ENCODE data around the gene KDM7A. TPM values are rescaled to one million over a fixed set of nuclear protein-coding genes. Genes with fewer than 3 reads are reported as not detected.

Gene KDM7A
- total RNA-seq, 1 donor from 2014 or later: 7.6 TPM

- TF ChIP-seq CTCF (IDR thresholded peaks at IDR 0.05): no peak
- Mint-ChIP-seq H3K4me3 (ENCODE audit: unreplicated experiment) (no peak overlapping the region), H3K36me3 (ENCODE audit: low read depth) (peaks cover 2% of the 10 kb centered on the region), H3K27me3 (ENCODE audit: low read depth) (no peaks in the 10 kb centered on the region), H3K4me1 (ENCODE audit: low read depth) (peaks cover 34% of the 10 kb centered on the region), H3K27ac (ENCODE audit: unreplicated experiment) (no peak overlapping the region), H3K9me3 (ENCODE audit: low read depth) (no peaks in the 10 kb centered on the region)
- no peak for DNase-seq (ENCODE audit: low spot score)
Measured at GRCh38 chr7:140056431-140057142, 120.2 kb downstream of the KDM7A start.

- H3K4me3 Mint-ChIP-seq (ENCODE audit: unreplicated experiment): no peak overlapping the region
- H3K9me3 Mint-ChIP-seq (ENCODE audit: low read depth): no peaks in the 10 kb centered on the region
- H3K27ac Mint-ChIP-seq (ENCODE audit: unreplicated experiment): no peak overlapping the region
- H3K36me3 Mint-ChIP-seq (ENCODE audit: low read depth): peaks cover 2% of the 10 kb centered on the region
- no peak for TF ChIP-seq CTCF (IDR thresholded peaks at IDR 0.05)
- peaks cover 27% of the 10 kb centered on the region for H3K4me1 Mint-ChIP-seq (ENCODE audit: low read depth)
- no peaks in the 10 kb centered on the region for H3K27me3 Mint-ChIP-seq (ENCODE audit: low read depth)
- no peak for DNase-seq (ENCODE audit: low spot score)
Measured at GRCh38 chr7:140055833-140056232, 121.0 kb downstream of the KDM7A start.

- no peak overlapping the region for H3K4me3 Mint-ChIP-seq (ENCODE audit: unreplicated experiment)
- H3K27me3 Mint-ChIP-seq (ENCODE audit: low read depth): no peaks in the 10 kb centered on the region
- TF ChIP-seq CTCF (IDR thresholded peaks at IDR 0.05): no peak
- H3K27ac Mint-ChIP-seq (ENCODE audit: unreplicated experiment): no peak overlapping the region
- no peak for DNase-seq (ENCODE audit: low spot score)
- peaks cover 2% of the 10 kb centered on the region for H3K36me3 Mint-ChIP-seq (ENCODE audit: low read depth)
- peaks cover 24% of the 10 kb centered on the region for H3K4me1 Mint-ChIP-seq (ENCODE audit: low read depth)
- no peaks in the 10 kb centered on the region for H3K9me3 Mint-ChIP-seq (ENCODE audit: low read depth)
Measured at GRCh38 chr7:140054751-140055150, 122.0 kb downstream of the KDM7A start.

GRCh38 chr7:140053812-140054539, 122.8 kb downstream of the KDM7A start:
- Mint-ChIP-seq H3K4me3 (ENCODE audit: unreplicated experiment) (no peak overlapping the region), H3K36me3 (ENCODE audit: low read depth) (peaks cover 2% of the 10 kb centered on the region), H3K27ac (ENCODE audit: unreplicated experiment) (no peak overlapping the region), H3K27me3 (ENCODE audit: low read depth) (no peaks in the 10 kb centered on the region), H3K4me1 (ENCODE audit: low read depth) (peaks cover 24% of the 10 kb centered on the region), H3K9me3 (ENCODE audit: low read depth) (no peaks in the 10 kb centered on the region)
- TF ChIP-seq CTCF (IDR thresholded peaks at IDR 0.05): no peak
- DNase-seq (ENCODE audit: low spot score): no peak

- no peak for DNase-seq (ENCODE audit: low spot score)
- no peak for TF ChIP-seq CTCF (IDR thresholded peaks at IDR 0.05)
- H3K4me1 Mint-ChIP-seq (ENCODE audit: low read depth): peaks cover 16% of the 10 kb centered on the region
- H3K27me3 Mint-ChIP-seq (ENCODE audit: low read depth): no peaks in the 10 kb centered on the region
- peaks cover 4% of the 10 kb centered on the region for H3K36me3 Mint-ChIP-seq (ENCODE audit: low read depth)
- no peak overlapping the region for H3K27ac Mint-ChIP-seq (ENCODE audit: unreplicated experiment)
- no peaks in the 10 kb centered on the region for H3K9me3 Mint-ChIP-seq (ENCODE audit: low read depth)
- no peak overlapping the region for H3K4me3 Mint-ChIP-seq (ENCODE audit: unreplicated experiment)
Measured at GRCh38 chr7:140051820-140052219, 125.0 kb downstream of the KDM7A start.

Measured in chondrocyte (in vitro differentiated cells).